Stimulated activated CD4-positive, alpha-beta T cell treated with anti-CD3 and anti-CD28 coated beads, Interleukin-15, amount 100 ng/mL, for 1 hour (primary cell): ENCODE results near the gene APOC3.
"Not testable (repeated sequence)": the region's sequence is repeated elsewhere in the genome, so short reads cannot be mapped to it uniquely, and the experiment has no call there.

ENCODE experiments used
- DNase-seq, 2 donors: peaks; one replicate each; pipeline ENCODE4 v3.0.0-alpha.2; 2020; ENCODE audit warnings: low read depth in 1 of 2, low spot score in 1 of 2

The APOC3 gene

DNA sequence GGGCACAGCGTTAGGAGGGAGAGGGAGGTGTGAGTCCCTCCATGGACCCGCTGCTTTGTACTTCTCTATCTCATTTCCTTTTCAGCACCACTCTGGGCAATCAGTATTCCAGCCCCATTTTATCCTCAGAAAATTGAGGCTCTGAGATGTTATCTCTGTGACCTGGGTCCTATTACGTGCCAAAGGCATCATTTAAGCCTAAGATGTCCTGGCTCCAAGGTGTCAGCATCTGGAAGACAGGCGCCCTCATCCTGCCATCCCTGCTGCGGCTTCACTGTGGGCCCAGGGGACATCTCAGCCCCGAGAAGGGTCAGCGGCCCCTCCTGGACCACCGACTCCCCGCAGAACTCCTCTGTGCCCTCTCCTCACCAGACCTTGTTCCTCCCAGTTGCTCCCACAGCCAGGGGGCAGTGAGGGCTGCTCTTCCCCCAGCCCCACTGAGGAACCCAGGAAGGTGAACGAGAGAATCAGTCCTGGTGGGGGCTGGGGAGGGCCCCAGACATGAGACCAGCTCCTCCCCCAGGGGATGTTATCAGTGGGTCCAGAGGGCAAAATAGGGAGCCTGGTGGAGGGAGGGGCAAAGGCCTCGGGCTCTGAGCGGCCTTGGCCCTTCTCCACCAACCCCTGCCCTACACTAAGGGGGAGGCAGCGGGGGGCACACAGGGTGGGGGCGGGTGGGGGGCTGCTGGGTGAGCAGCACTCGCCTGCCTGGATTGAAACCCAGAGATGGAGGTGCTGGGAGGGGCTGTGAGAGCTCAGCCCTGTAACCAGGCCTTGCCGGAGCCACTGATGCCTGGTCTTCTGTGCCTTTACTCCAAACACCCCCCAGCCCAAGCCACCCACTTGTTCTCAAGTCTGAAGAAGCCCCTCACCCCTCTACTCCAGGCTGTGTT lies 829 bp upstream of the APOC3 start:
- no peak for DNase-seq

- DNase-seq, result no peak
Measured at GRCh38 chr11:116830184-116830912, 641 bp downstream of the APOC3 start.

GRCh38 chr11:116831790-116832349 lies 2.2 kb downstream of the APOC3 start:
- no peak for DNase-seq

DNA sequence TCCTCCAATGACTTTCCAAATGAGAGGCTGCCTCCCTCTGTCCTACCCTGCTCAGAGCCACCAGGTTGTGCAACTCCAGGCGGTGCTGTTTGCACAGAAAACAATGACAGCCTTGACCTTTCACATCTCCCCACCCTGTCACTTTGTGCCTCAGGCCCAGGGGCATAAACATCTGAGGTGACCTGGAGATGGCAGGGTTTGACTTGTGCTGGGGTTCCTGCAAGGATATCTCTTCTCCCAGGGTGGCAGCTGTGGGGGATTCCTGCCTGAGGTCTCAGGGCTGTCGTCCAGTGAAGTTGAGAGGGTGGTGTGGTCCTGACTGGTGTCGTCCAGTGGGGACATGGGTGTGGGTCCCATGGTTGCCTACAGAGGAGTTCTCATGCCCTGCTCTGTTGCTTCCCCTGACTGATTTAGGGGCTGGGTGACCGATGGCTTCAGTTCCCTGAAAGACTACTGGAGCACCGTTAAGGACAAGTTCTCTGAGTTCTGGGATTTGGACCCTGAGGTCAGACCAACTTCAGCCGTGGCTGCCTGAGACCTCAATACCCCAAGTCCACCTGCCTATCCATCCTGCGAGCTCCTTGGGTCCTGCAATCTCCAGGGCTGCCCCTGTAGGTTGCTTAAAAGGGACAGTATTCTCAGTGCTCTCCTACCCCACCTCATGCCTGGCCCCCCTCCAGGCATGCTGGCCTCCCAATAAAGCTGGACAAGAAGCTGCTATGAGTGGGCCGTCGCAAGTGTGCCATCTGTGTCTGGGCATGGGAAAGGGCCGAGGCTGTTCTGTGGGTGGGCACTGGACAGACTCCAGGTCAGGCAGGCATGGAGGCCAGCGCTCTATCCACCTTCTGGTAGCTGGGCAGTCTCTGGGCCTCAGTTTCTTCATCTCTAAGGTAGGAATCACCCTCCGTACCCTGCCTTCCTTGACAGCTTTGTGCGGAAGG lies 2.9 kb downstream of the APOC3 start:
- no peak for DNase-seq

GRCh38 chr11:116833491-116833815 lies 3.7 kb downstream of the APOC3 start:
- DNase-seq, result no peak

DNA sequence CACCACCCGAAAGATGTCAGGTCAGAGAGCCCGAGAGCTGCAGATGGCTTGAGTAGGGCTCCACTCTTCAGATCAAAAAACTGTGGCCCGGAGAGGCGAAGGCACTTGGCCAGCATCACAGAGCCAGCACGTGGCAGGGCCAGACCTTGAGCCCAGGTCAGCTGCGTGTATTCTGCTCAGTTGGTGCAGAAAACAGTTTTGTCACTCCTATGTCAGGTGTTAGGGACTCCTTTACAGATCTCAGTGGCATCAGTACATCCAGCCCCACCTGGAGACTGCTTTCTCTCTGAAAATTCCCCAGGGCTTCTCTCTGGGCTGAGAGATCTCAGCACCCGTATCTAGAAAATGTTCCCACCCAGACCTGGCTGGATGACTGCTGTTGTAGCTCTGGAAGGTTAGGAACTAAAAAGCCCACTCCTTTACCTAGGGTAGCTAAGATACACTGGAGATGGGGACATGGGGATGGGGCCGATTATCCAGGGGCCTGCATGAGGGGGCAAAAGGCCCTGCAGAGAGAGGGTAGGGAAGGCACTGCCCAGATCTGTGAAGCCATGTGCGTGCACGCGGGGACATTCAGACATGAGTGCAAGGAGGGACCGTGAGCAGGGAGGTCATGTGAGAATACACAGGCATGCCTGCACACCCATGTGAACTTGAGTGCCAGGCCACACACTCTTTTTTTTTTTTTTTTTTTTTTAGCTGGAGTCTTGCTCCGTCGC lies 4.3 kb downstream of the APOC3 start:
- no peak for DNase-seq

DNA sequence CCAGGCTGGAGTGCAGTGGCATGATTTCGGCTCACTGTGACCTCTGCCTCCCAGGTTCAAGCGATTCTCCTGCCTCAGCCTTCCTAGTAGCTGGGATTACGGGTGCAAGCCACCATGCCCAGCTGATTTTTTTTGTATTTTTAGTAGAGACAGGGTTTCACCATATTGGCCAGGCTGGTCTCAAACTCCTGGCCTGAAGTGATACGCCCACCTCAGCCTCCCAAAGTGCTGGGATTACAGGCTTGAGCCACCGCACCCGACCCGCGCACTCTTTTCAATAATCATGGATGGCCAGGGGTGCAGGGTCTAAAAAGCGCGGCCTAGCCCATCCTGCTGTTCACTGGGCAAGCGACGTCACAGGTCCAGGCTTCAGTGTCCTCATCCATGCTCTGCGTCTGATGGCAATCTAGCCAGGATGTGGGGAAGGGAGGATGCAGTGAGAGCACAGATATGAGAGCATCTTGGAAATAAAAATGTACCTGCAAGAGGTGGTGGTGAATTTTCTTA lies 4.9 kb downstream of the APOC3 start:
- DNase-seq, result not testable (repeated sequence)

DNA sequence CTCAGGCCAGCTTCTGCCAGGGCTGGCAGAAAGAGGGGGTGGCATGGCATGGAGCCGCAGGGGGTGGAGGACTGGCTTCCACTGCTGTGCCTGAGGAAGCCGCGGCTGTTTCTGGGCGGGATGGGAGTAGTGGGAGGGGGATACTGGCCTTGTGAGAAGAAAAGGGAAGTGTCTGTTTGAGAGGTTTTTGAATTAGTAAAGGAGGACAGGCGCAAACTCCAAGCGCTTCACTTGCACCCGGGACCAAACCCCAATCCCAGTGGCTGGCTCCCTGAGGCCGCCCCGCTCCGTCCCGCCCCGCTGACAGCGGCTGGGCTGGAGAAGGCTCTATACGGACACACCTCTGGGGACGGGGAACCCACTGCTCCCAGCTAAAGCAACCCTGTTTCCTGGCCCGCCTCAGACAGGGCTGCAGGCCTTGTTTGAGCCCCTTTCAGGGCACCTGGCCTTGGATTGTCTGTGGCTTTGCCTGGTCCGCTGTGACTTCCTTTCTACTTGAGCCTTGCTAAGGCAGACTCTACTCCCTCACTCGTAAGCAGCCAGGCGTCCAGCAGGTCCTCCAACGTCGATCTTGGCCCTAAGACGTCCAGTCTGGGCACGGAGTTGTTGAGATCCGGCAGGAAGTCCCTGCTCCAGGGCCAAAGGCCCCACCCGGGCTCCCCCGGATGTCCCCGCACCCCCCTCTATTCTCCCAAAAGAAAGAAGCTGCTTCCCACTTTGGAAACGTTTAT lies 5.5 kb downstream of the APOC3 start:
- DNase-seq, result no peak

DNA sequence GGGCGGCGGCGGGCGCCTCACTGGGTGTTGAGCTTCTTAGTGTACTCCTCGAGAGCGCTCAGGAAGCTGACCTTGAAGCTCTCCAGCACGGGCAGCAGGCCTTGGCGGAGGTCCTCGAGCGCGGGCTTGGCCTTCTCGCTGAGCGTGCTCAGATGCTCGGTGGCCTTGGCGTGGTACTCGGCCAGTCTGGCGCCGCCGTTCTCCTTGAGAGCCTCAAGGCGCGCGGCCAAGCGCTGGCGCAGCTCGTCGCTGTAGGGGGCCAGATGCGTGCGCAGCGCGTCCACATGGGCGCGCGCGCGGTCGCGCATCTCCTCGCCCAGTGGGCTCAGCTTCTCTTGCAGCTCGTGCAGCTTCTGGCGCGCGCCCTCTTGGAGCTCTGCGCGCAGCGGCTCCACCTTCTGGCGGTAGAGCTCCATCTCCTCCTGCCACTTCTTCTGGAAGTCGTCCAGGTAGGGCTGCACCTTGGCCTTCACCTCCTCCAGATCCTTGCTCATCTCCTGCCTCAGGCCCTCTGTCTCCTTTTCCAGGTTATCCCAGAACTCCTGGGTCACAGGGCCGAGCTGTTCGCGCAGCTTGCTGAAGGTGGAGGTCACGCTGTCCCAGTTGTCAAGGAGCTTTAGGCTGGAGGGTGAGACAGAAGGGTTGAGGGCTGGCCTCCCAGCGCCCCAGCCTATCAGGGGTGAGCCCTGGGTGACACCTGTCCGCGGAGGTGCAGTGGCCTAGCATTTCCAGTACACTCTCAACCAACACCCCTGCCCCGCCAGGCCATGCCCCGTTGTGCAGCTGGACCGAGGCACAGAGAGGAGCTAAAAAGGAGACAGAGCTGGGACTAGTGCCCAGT lies 6.3 kb downstream of the APOC3 start:
- DNase-seq, result peak; percentile 56 to 65

DNA sequence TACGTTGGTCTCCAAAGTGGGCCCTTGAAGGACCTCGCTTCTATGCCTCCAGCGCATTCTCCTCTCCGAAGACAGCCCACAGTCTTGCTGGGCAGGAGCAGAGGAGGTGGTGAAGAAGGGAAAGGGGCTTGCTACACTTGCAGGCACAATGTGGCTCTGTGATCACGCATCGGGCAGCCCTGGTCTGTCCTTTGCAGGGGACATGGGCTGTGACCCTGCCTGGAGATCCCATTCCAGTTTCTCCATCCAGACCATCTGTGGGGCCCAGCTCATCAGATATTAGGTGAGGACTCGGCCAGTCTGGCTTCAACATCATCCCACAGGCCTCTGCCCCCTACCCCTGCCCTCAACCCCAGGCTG lies 6.9 kb downstream of the APOC3 start:
- DNase-seq, result no peak

- no peak for DNase-seq
Measured at GRCh38 chr11:116837231-116838091, 7.8 kb downstream of the APOC3 start, which contains the start of gene APOA1. Gene APOA1, minus strand, starts transcription at chr11:116837622. Its CDS starts 235 bp downstream, at chr11:116837387.

GRCh38 chr11:116838321-116839084 lies 8.8 kb downstream of the APOC3 start:
- DNase-seq, result no peak

GRCh38 chr11:116840224-116840745 lies 10.6 kb downstream of the APOC3 start:
- DNase-seq, result no peak

DNA sequence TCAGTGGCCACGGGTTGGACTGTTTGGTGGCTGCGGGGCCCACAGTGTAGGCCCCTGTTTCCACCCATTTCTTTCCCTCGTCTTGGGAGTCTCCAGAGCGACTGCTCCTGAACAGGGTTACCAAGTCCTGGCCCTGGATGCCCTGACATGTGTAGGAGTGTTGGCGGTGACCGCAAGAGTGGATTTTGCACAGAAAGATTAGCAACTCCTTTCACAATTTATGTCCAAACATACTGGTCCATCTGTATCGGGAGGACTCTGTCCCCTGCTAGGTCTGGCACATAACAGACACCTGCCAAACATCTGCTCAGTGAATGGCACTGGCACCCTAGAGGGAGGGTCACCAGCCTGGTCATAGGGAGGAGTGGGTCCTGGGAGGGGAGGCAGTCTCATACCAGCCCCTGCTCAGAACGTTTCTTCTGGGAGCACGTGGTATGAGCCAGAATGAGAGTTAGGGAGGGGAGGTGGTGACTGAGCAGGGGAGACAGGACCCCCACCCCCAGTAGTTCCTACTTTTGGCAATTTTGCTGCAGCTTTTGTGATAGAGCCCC lies 11.1 kb downstream of the APOC3 start:
- DNase-seq, result no peak

DNA sequence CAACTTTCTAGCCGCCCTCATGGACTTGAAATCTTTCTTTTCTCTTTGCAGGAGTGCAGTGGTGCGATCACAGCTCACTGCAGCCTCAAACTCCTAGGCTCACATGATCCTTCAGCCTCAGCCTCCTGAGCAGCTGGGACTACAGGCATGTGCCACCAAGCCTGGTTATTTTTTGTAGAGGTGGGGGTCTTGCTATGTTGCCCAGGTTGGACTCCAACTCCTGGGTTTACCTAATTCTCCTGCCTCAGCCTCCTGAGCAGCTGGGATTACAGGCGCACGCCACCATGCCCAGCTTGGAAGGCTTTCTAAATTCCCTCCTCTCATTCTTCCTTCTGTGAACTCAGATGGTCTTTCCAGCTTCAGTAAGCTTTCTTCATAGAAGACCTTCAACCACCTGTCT lies 12.4 kb downstream of the APOC3 start:
- DNase-seq, result no peak

GRCh38 chr11:116842909-116843308 lies 13.2 kb downstream of the APOC3 start:
- DNase-seq, result no peak
